ENCODE measurements around the gene SFXN5.

GRCh38 chr2:72921088-72921851 lies 150.2 kb downstream of the SFXN5 start:
- TF ChIP-seq CTCF (IDR thresholded peaks at IDR 0.05) (no peak), POLR2A (IDR thresholded peaks at IDR 0.05) (no peak)

All from heart left ventricle (tissue), 13 donors.